ENCODE measurements around the gene HSPA4L. TPM values are rescaled to one million over a fixed set of nuclear protein-coding genes. Genes with fewer than 3 reads are reported as not detected.
A peak's percentile ranks its signal among the peaks of the same experiment; 100 is the strongest.

Gene HSPA4L
- total RNA-seq, 1 experiment from 2014 or later = 16.4 TPM

- Mint-ChIP-seq H3K4me1 (ENCODE audit: low read depth, unreplicated experiment) (peaks cover 13% of the 10 kb centered on the region), H3K27ac (ENCODE audit: unreplicated experiment) (peak overlapping the region; percentile 52), H3K27me3 (ENCODE audit: unreplicated experiment) (no peaks in the 10 kb centered on the region), H3K36me3 (ENCODE audit: insufficient read depth, unreplicated experiment) (no peaks in the 10 kb centered on the region), H3K9me3 (ENCODE audit: low read depth, unreplicated experiment) (no peaks in the 10 kb centered on the region), H3K4me3 (ENCODE audit: low read depth, unreplicated experiment) (no peak overlapping the region)
- no peak for TF ChIP-seq CTCF (IDR thresholded peaks at IDR 0.05; ENCODE audit: unreplicated experiment)
- BruUV-seq (replicated peaks) = no TSS peak
- no peak for DNase-seq
- CTCF ChIA-PET = no interaction called here
- intact Hi-C loops (cut with micrococcal nuclease; ENCODE audit: unreplicated experiment) = no loop called here
These were observed 22.8 kb upstream of the HSPA4L start for GRCh38 chr4:127759228-127759820.

GRCh38 chr4:127759893-127760292 lies 22.2 kb upstream of the HSPA4L start:
- Mint-ChIP-seq H3K4me3 (ENCODE audit: low read depth, unreplicated experiment) (no peak overlapping the region), H3K4me1 (ENCODE audit: low read depth, unreplicated experiment) (peaks cover 13% of the 10 kb centered on the region), H3K27ac (ENCODE audit: unreplicated experiment) (peak overlapping the region; percentile 52), H3K9me3 (ENCODE audit: low read depth, unreplicated experiment) (no peaks in the 10 kb centered on the region), H3K36me3 (ENCODE audit: insufficient read depth, unreplicated experiment) (no peaks in the 10 kb centered on the region), H3K27me3 (ENCODE audit: unreplicated experiment) (no peaks in the 10 kb centered on the region)
- intact Hi-C loops (cut with micrococcal nuclease; ENCODE audit: unreplicated experiment) = no loop called here
- no TSS peak for BruUV-seq (replicated peaks)
- no peak for TF ChIP-seq CTCF (IDR thresholded peaks at IDR 0.05; ENCODE audit: unreplicated experiment)
- CTCF ChIA-PET = no interaction called here
- DNase-seq = no peak

- Mint-ChIP-seq H3K36me3 (ENCODE audit: insufficient read depth, unreplicated experiment) (no peaks in the 10 kb centered on the region), H3K9me3 (ENCODE audit: low read depth, unreplicated experiment) (no peaks in the 10 kb centered on the region), H3K4me1 (ENCODE audit: low read depth, unreplicated experiment) (peaks cover 8% of the 10 kb centered on the region), H3K27ac (ENCODE audit: unreplicated experiment) (peak overlapping the region; percentile 24), H3K4me3 (ENCODE audit: low read depth, unreplicated experiment) (no peak overlapping the region), H3K27me3 (ENCODE audit: unreplicated experiment) (no peaks in the 10 kb centered on the region)
- intact Hi-C loops (cut with micrococcal nuclease; ENCODE audit: unreplicated experiment) = no loop called here
- CTCF ChIA-PET = no interaction called here
- DNase-seq = no peak
- no peak for TF ChIP-seq CTCF (IDR thresholded peaks at IDR 0.05; ENCODE audit: unreplicated experiment)
- BruUV-seq (replicated peaks) = no TSS peak
These were observed 10.4 kb upstream of the HSPA4L start for GRCh38 chr4:127771535-127772275.

- Mint-ChIP-seq H3K36me3 (ENCODE audit: insufficient read depth, unreplicated experiment) (no peaks in the 10 kb centered on the region), H3K4me1 (ENCODE audit: low read depth, unreplicated experiment) (peaks cover 8% of the 10 kb centered on the region), H3K4me3 (ENCODE audit: low read depth, unreplicated experiment) (no peak overlapping the region), H3K9me3 (ENCODE audit: low read depth, unreplicated experiment) (no peaks in the 10 kb centered on the region), H3K27ac (ENCODE audit: unreplicated experiment) (no peak overlapping the region), H3K27me3 (ENCODE audit: unreplicated experiment) (no peaks in the 10 kb centered on the region)
- DNase-seq = no peak
- BruUV-seq (replicated peaks) = no TSS peak
- CTCF ChIA-PET = no interaction called here
- intact Hi-C loops (cut with micrococcal nuclease; ENCODE audit: unreplicated experiment) = no loop called here
- no peak for TF ChIP-seq CTCF (IDR thresholded peaks at IDR 0.05; ENCODE audit: unreplicated experiment)
These were observed 9.1 kb upstream of the HSPA4L start for GRCh38 chr4:127772769-127773671.
